ENCODE measurements around the gene PAFAH1B1.
A peak's percentile ranks its signal among the peaks of the same experiment; 100 is the strongest.
"Not testable (repeated sequence)": the region's sequence is repeated elsewhere in the genome, so short reads cannot be mapped to it uniquely, and the experiment has no call there.

Gene PAFAH1B1
- total RNA-seq = 108 to 222 (median 176) reads per million in 17 experiments

- DNase-seq = peak; percentile 95 to 98 (median 98)
Measured at GRCh38 chr17:2592971-2593820, at the start of gene PAFAH1B1. Gene PAFAH1B1, plus strand, starts transcription at chr17:2593654. Its CDS starts 44,635 bp downstream, at chr17:2638289.

- DNase-seq = no peak
Measured at GRCh38 chr17:2545393-2545792, 48.1 kb upstream of the PAFAH1B1 start.

- peak in 2 of 4 experiments; percentile 19 to 23 for DNase-seq
Measured at GRCh38 chr17:2547176-2547575, 46.3 kb upstream of the PAFAH1B1 start.

GRCh38 chr17:2548026-2548425 is 45.4 kb upstream of the PAFAH1B1 start:
- DNase-seq = not testable (repeated sequence)

- no peak for DNase-seq
Measured at GRCh38 chr17:2549392-2550211, 43.9 kb upstream of the PAFAH1B1 start.

- no peak for DNase-seq
Measured at GRCh38 chr17:2551493-2551892, 42.0 kb upstream of the PAFAH1B1 start.

GRCh38 chr17:2551928-2552327 is 41.5 kb upstream of the PAFAH1B1 start:
- no peak for DNase-seq

- DNase-seq = no peak
Measured at GRCh38 chr17:2560658-2561057, 32.8 kb upstream of the PAFAH1B1 start.

GRCh38 chr17:2562162-2562858 is 31.1 kb upstream of the PAFAH1B1 start:
- no peak for DNase-seq

- no peak for DNase-seq
Measured at GRCh38 chr17:2563061-2563460, 30.4 kb upstream of the PAFAH1B1 start.

GRCh38 chr17:2563543-2563942 is 29.9 kb upstream of the PAFAH1B1 start:
- DNase-seq = no peak

GRCh38 chr17:2564877-2565276 is 28.6 kb upstream of the PAFAH1B1 start:
- DNase-seq = no peak

GRCh38 chr17:2566056-2566455 is 27.4 kb upstream of the PAFAH1B1 start:
- no peak for DNase-seq

GRCh38 chr17:2571523-2572303 is 21.7 kb upstream of the PAFAH1B1 start:
- peak in 2 of 4 experiments; percentile 40 for DNase-seq

- DNase-seq = not testable (repeated sequence)
Measured at GRCh38 chr17:2572304-2572609, 21.2 kb upstream of the PAFAH1B1 start.

GRCh38 chr17:2580151-2580550 is 13.3 kb upstream of the PAFAH1B1 start:
- DNase-seq = no peak

GRCh38 chr17:2580661-2581060 is 12.8 kb upstream of the PAFAH1B1 start:
- no peak for DNase-seq

- DNase-seq = no peak
Measured at GRCh38 chr17:2582493-2582892, 11.0 kb upstream of the PAFAH1B1 start.

- no peak for DNase-seq
Measured at GRCh38 chr17:2591040-2591640, 2.3 kb upstream of the PAFAH1B1 start.

GRCh38 chr17:2593821-2594721 is 617 bp downstream of the PAFAH1B1 start:
- DNase-seq = peak; percentile 77 to 92 (median 84)
